ENCODE measurements around the gene AGK. TPM values are rescaled to one million over a fixed set of nuclear protein-coding genes. Genes with fewer than 3 reads are reported as not detected.

AGK gene
- total RNA-seq, 1 donor from 2014 or later: 27.7 TPM

Other genes starting within 250 kb of the AGK start
- 8.6 TPM for gene DENND11, start 150.8 kb downstream of the AGK start, total RNA-seq
- gene WEE2, start 156.9 kb downstream of the AGK start, total RNA-seq: not detected
- 116 TPM for gene SSBP1, start 186.9 kb downstream of the AGK start, total RNA-seq
- 0.32 TPM for gene TAS2R3, start 212.7 kb downstream of the AGK start, total RNA-seq
- gene TAS2R4, start 225.3 kb downstream of the AGK start, total RNA-seq: 0.32 TPM
- 0.27 TPM for gene TAS2R5, start 238.8 kb downstream of the AGK start, total RNA-seq